NCI-H748 treated with DMSO at 0.1 percent for 48 hours (cell line): ENCODE results near the gene LRGUK.

Experiments
- DNase-seq: peaks from one replicate; lab custom pipeline; 2025; lab: John Stamatoyannopoulos, UW

Gene LRGUK

DNA sequence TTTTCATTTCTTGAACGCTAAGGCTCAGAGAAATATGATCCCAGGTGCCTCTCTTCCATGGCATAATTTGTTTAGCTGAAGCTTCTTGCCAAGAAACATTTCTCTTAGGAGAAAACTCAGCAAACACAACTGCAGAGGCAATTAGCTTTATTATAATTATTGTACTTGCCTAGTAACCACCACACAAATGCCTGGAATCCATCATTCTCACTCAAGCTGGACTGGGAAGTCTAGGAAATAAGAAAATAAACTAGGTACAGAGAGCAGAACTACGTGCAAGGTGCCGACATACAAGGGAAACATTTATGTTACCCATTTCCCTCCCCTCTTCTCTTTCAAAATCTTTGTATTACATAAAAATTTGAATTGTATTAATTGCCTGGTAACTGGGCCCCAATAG lies 174.5 kb downstream of the LRGUK start:
- DNase-seq: no peak

GRCh38 chr7:134302120-134302519 lies 175.0 kb downstream of the LRGUK start:
- DNase-seq: no peak

GRCh38 chr7:134307320-134307719 lies 180.2 kb downstream of the LRGUK start:
- no peak for DNase-seq

DNA sequence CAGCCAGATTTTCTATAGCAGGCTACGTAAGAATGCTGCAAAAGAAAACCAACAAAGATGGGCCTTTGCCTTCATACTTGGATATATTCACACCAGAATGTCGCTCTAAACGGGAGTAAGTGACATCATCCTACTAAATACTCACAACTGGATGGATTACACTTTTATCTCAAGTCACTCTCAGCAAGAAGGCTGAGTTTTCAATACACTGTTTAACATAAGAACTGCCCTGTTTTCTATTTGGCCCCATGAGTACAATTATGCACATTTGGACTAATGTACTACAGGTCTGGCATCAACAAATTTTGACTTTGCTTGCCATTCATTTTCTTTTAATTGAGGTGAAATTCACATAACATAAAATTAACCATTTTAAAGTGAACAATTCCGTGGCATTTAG lies 181.4 kb downstream of the LRGUK start:
- DNase-seq: no peak

- no peak for DNase-seq
Measured at GRCh38 chr7:134311807-134312206, 184.7 kb downstream of the LRGUK start.

GRCh38 chr7:134312717-134313116 lies 185.6 kb downstream of the LRGUK start:
- no peak for DNase-seq

- DNase-seq: no peak
Measured at GRCh38 chr7:134313543-134313942, 186.4 kb downstream of the LRGUK start.
